ENCODE results near the gene HNRNPUL2. TPM values are rescaled to one million over a fixed set of nuclear protein-coding genes. Genes with fewer than 3 reads are reported as not detected.

Gene HNRNPUL2
- total RNA-seq, 4 donors from 2014 or later: 24.2 to 43.7 (median 31.0) TPM

DNA sequence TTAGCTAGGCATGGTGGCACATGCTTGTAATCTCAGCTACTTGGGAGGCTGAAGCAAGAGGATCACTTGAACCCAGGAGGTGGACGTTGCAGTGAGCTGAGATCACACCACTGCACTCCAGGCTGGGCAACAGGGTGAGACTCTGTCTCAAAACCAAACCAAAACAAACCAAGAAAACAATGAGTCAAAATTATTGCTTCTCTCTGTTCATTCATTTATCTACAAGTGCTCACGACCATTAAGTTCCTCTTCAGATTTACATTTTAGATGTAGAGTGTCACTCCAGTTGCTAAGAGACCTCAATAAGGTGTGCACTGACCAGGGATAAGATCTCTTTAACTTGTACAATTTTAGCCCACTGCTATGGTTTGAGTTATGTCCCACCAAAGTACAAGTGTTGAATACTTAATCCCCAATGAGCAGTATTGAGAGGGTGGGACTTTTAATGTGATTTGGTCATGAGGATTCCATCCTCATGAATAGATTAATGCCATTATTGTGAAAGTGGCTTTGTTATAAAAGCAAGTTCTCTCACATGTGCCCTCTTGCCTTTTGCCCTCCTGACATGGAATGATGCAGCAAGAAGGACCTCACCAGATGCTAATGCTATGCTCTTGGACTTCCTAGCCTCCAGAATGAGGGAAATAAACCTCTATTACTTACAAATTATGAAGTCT lies 7.8 kb downstream of the HNRNPUL2 start:
- no peak for ATAC-seq
- 67 to 83% methylated on average over 1 to 2 of the region's 2 CpGs for WGBS, 2 donors (ENCODE audit: low coverage in 1 of 2)
- Histone ChIP-seq H3K4me1 (peaks cover 0 to 45% (median 10%) of the 10 kb centered on the region in 3 donors), H3K36me3 (peaks cover 32 to 98% of the 10 kb centered on the region in 2 donors), H3K27me3 (no peaks in the 10 kb centered on the region), H3K4me3 (no peak overlapping the region), H3K9me3 (no peaks in the 10 kb centered on the region), H3K27ac (peak overlapping the region in 1 of 4 donors; percentile 9)
- TF ChIP-seq POLR2A (IDR thresholded peaks at IDR 0.05): no peak
- TF ChIP-seq EP300 (IDR thresholded peaks at IDR 0.05): no peak
- no peak for TF ChIP-seq POLR2AphosphoS5 (IDR thresholded peaks at IDR 0.05)
- TF ChIP-seq, protein P1, sequence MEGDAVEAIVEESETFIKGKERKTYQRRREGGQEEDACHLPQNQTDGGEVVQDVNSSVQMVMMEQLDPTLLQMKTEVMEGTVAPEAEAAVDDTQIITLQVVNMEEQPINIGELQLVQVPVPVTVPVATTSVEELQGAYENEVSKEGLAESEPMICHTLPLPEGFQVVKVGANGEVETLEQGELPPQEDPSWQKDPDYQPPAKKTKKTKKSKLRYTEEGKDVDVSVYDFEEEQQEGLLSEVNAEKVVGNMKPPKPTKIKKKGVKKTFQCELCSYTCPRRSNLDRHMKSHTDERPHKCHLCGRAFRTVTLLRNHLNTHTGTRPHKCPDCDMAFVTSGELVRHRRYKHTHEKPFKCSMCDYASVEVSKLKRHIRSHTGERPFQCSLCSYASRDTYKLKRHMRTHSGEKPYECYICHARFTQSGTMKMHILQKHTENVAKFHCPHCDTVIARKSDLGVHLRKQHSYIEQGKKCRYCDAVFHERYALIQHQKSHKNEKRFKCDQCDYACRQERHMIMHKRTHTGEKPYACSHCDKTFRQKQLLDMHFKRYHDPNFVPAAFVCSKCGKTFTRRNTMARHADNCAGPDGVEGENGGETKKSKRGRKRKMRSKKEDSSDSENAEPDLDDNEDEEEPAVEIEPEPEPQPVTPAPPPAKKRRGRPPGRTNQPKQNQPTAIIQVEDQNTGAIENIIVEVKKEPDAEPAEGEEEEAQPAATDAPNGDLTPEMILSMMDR (IDR thresholded peaks at IDR 0.05): no peak

DNA sequence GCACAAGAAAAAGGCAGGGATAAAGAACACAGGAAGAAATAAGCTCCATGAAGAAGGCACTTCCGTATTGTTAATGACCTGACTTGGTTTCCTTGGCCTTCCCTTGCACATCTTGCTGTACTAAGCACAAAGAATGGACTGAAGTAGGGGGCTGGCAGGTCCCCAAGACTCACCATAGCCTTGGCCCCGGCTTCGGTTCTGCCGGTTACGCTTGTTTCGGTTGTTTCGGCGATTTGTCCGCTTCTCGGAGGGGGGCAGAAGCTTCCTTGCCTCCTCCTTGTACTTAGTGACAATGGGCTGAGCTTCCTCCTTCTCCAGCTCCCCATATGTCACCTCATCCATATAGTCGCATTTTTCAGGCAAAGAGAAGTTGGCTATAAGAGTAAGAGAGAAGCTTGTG lies 10.4 kb downstream of the HNRNPUL2 start:
- 76 to 85% methylated on average over 11 of the region's 11 CpGs for WGBS, 2 donors (ENCODE audit: low coverage in 1 of 2)
- H3K27me3 ChIP-seq: no peaks in the 10 kb centered on the region
- peaks cover 27 to 100% of the 10 kb centered on the region in 2 donors for H3K36me3 ChIP-seq
- no peak for ATAC-seq
- no peak overlapping the region for H3K27ac ChIP-seq
- H3K4me3 ChIP-seq: no peak overlapping the region
- H3K4me1 ChIP-seq: peaks cover 0 to 31% (median 0%) of the 10 kb centered on the region in 3 donors
- H3K9me3 ChIP-seq: no peaks in the 10 kb centered on the region
- TF ChIP-seq, protein P1 (IDR thresholded peaks at IDR 0.05): no peak
- no peak for TF ChIP-seq EP300 (IDR thresholded peaks at IDR 0.05)
- no peak for TF ChIP-seq POLR2AphosphoS5 (IDR thresholded peaks at IDR 0.05)
- TF ChIP-seq POLR2A (IDR thresholded peaks at IDR 0.05): no peak

DNA sequence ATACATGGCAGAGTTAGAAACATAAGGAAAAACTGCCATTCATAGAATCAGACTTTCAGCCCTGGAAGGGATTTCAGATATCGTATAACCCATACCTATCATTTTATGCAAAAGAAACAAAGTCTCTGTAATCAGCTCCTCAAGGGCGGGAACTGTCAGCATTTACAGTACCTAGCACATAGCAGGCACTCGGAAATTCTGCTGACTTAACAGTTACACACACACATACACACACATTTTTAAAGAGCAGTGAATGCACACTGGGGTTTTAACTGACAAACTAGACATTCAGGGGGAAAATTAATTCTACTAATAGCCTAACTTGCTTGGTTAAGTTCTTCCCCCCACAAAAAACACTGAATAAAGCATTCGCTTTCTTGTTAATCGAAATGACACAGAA lies 11.1 kb downstream of the HNRNPUL2 start:
- Histone ChIP-seq H3K9me3 (no peaks in the 10 kb centered on the region), H3K27me3 (no peaks in the 10 kb centered on the region), H3K4me3 (no peak overlapping the region), H3K36me3 (peaks cover 21 to 100% of the 10 kb centered on the region in 2 donors), H3K27ac (no peak overlapping the region), H3K4me1 (peaks cover 0 to 30% (median 0%) of the 10 kb centered on the region in 3 donors)
- 82 to 84% methylated on average over 5 of the region's 5 CpGs for WGBS, 2 donors (ENCODE audit: low coverage in 1 of 2)
- TF ChIP-seq POLR2A (IDR thresholded peaks at IDR 0.05): no peak
- TF ChIP-seq, protein P1 (IDR thresholded peaks at IDR 0.05): no peak
- no peak for TF ChIP-seq EP300 (IDR thresholded peaks at IDR 0.05)
- TF ChIP-seq POLR2AphosphoS5 (IDR thresholded peaks at IDR 0.05): no peak
- ATAC-seq: no peak

DNA sequence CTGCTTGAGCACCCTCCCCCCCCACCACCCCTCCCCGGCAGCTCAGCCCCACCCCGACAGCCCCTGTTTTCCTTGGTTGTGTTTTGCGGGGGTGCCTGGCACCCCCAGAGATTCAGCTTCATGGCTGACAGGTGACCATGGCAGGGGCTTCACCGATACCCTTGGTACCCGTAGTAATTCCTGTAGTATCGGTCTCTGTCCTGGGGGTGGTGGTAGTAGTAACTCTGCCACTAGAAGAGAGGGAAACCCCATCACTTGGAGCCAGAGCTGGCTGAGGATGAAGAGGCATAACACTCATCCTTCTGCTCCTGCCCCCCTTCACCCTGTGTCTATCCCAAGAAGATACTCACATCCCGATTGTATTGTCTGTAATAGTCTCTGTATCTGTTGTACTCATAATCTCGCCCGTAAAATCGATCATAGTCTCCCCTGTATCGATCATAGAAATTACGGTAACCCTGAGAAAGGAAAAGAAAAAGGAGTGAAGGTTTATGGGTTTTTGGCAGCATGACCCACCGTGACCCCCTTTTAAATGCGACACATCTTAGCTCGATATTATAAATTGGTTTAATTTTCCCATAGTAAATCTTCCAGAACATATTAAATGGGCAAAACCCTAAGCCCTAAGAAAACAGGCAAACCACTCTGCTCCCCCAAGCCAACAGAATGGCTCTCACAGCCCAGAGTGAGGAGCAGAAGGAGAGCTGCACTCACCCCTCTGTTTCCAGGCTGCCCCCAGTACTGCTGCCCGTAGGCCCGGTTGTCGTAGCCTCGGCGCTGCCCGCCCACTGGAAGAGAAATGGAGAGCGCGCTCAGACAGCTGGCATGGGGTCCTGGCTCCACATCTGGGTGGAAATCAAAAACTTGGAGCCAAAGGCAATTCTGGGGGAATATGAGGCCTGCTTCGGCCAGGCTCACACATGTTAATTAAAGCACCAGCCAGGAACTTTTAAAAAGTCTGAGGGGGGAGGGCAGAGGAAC lies 11.8 kb downstream of the HNRNPUL2 start:
- Histone ChIP-seq H3K4me3 (no peak overlapping the region), H3K36me3 (peaks cover 19 to 100% of the 10 kb centered on the region in 2 donors), H3K4me1 (peaks cover 0 to 33% (median 2%) of the 10 kb centered on the region in 3 donors), H3K9me3 (no peaks in the 10 kb centered on the region), H3K27me3 (no peaks in the 10 kb centered on the region), H3K27ac (peak overlapping the region in 1 of 4 donors; percentile 22)
- WGBS, 2 donors (ENCODE audit: low coverage in 1 of 2): 74 to 83% methylated on average over 12 to 15 of the region's 24 CpGs
- TF ChIP-seq POLR2A (IDR thresholded peaks at IDR 0.05): no peak
- TF ChIP-seq POLR2AphosphoS5 (IDR thresholded peaks at IDR 0.05): no peak
- TF ChIP-seq EP300 (IDR thresholded peaks at IDR 0.05): no peak
- TF ChIP-seq, protein P1 (IDR thresholded peaks at IDR 0.05): no peak
- ATAC-seq: no peak

All from gastroesophageal sphincter (tissue), 4 donors.